Measurements from ENCODE around the gene DENND6A. TPM values are rescaled to one million over a fixed set of nuclear protein-coding genes. Genes with fewer than 3 reads are reported as not detected.
"Not testable (repeated sequence)": the region's sequence is repeated elsewhere in the genome, so short reads cannot be mapped to it uniquely, and the experiment has no call there.

DENND6A gene
- total RNA-seq, 1 donor from 2014 or later, result 21.5 TPM

DNA sequence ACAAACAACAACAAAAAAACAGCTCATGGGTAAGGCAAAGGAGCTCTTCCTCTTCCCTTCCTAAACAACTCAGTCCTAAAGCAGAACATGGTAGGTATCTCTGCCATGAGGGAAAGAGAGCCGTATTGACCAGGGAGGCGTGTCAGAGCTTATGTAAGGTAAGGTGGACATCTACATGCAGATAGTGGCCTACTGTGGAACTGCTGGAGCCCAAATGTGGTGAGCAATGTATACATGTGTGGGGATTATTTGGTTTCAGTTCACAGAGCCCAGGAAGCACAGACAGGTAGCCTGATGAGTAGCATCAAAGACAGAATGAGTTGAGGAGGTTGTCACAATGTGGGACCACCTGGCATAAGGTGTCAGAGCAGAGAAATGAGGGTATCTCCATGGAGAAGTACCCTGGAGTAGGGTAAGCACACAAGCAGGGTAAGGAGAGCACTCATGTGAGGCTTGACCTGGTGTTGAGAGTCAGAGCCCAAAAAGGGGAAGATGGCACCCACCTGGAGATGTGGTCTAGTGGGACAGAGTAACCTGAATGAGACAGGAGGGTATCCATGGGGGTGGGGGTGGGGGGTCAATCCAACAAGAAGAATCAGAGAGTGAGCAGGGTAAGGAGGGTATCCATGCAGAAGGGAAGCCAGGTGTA is 45.5 kb downstream of the DENND6A start:
- DNase-seq, result no peak
- peak overlapping the region; percentile 47 for H3K27ac Mint-ChIP-seq
- ChIA-PET POLR2A (interaction anchor here (0.7 kb wide), 1 partner anchor 50 kb away, joined by 3 read pairs; no protein-coding TSS in a partner anchor), CTCF (no interaction called here)
- no peak for ATAC-seq (ENCODE audit: low read depth)
- no peak overlapping the region for H3K4me3 Mint-ChIP-seq
- intact Hi-C loops (cut with micrococcal nuclease), result no loop called here
- no peak for TF ChIP-seq CTCF (IDR thresholded peaks at IDR 0.05)
- H3K27me3 Mint-ChIP-seq, result no peaks in the 10 kb centered on the region
- peaks cover 12% of the 10 kb centered on the region for H3K9me3 Mint-ChIP-seq
- peaks cover 68% of the 10 kb centered on the region for H3K36me3 Mint-ChIP-seq (ENCODE audit: low read depth)
- H3K4me1 Mint-ChIP-seq, result peaks cover 10% of the 10 kb centered on the region

DNA sequence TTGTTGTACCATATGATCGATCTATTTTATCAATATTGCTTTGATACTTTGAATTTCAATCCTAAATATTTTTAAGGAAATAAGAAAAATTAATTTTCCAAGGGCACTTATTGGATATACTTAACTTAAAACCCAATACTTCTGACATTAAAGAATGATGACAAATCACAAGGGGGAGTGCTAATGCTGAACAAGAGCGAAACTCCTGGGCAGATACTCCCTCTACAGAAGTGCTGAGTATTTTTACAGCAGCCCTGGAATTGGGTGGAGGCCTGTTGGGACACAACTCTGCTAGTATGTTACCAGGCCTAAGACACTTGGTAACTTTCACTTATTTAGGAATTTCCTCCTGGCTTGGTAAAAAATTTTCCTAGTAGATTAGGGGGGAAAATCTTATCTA is 46.2 kb downstream of the DENND6A start:
- CTCF ChIA-PET, result no interaction called here
- no peak for DNase-seq
- ATAC-seq (ENCODE audit: low read depth), result no peak

GRCh38 chr3:57644740-57645139 is 48.1 kb downstream of the DENND6A start:
- H3K27me3 Mint-ChIP-seq, result no peaks in the 10 kb centered on the region
- H3K4me3 Mint-ChIP-seq, result no peak overlapping the region
- H3K27ac Mint-ChIP-seq, result no peak overlapping the region
- no peak for TF ChIP-seq CTCF (IDR thresholded peaks at IDR 0.05)
- peaks cover 63% of the 10 kb centered on the region for H3K36me3 Mint-ChIP-seq (ENCODE audit: low read depth)
- ATAC-seq (ENCODE audit: low read depth), result no peak
- POLR2A ChIA-PET, result no interaction called here
- no peak for DNase-seq
- intact Hi-C loops (cut with micrococcal nuclease), result no loop called here
- H3K4me1 Mint-ChIP-seq, result peaks cover 10% of the 10 kb centered on the region
- CTCF ChIA-PET, result interaction anchor here (1.5 kb wide), 1 partner anchor 181 kb away, joined by 5 read pairs; no protein-coding TSS in a partner anchor
- H3K9me3 Mint-ChIP-seq, result peaks cover 12% of the 10 kb centered on the region

More for the DNA sequence above, 46.2 kb downstream of the DENND6A start:
- intact Hi-C loops (cut with micrococcal nuclease), result no loop called here
- no peak for TF ChIP-seq CTCF (IDR thresholded peaks at IDR 0.05)
- Mint-ChIP-seq H3K36me3 (ENCODE audit: low read depth) (peaks cover 68% of the 10 kb centered on the region), H3K27me3 (no peaks in the 10 kb centered on the region), H3K4me3 (no peak overlapping the region), H3K9me3 (peaks cover 12% of the 10 kb centered on the region), H3K4me1 (peaks cover 10% of the 10 kb centered on the region), H3K27ac (peak overlapping the region; percentile 4)
- POLR2A ChIA-PET, result no interaction called here

GRCh38 chr3:57637391-57637790 is 55.5 kb downstream of the DENND6A start:
- DNase-seq, result no peak
- ATAC-seq (ENCODE audit: low read depth), result no peak
- H3K36me3 Mint-ChIP-seq (ENCODE audit: low read depth), result peaks cover 63% of the 10 kb centered on the region
- CTCF ChIA-PET, result no interaction called here
- no peaks in the 10 kb centered on the region for H3K27me3 Mint-ChIP-seq
- no peaks in the 10 kb centered on the region for H3K4me1 Mint-ChIP-seq
- H3K9me3 Mint-ChIP-seq, result no peaks in the 10 kb centered on the region
- intact Hi-C loops (cut with micrococcal nuclease), result no loop called here
- H3K27ac Mint-ChIP-seq, result no peak overlapping the region
- POLR2A ChIA-PET, result no interaction called here
- TF ChIP-seq CTCF (IDR thresholded peaks at IDR 0.05), result no peak
- H3K4me3 Mint-ChIP-seq, result no peak overlapping the region

GRCh38 chr3:57634259-57634658 is 58.6 kb downstream of the DENND6A start:
- H3K4me3 Mint-ChIP-seq; DNase-seq; ATAC-seq (ENCODE audit: low read depth); POLR2A ChIA-PET; H3K4me1 Mint-ChIP-seq; H3K9me3 Mint-ChIP-seq; CTCF ChIA-PET; intact Hi-C loops (cut with micrococcal nuclease); H3K27me3 Mint-ChIP-seq; H3K27ac Mint-ChIP-seq: not testable (repeated sequence)
- H3K36me3 Mint-ChIP-seq (ENCODE audit: low read depth), result peaks cover 68% of the 10 kb centered on the region

DNA sequence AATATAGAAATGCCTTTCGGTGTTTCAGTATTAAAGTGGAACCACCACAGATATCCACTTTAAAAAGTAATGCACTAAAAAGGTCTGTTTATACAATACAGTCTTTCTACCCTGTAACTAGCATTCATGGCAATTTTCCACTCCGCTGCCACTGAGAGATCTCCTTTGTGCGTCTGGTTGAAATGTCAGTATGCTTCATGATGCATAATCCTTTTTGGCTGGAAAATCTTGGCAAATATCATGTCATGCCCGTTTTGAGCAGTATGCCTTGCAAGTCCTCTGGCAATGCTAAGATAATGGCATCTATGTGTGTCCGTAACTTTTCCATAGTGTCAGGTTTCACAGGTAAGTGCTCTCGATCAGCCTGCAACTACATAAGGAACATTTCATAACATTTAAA is 64.9 kb downstream of the DENND6A start:
- H3K27ac Mint-ChIP-seq, result no peak overlapping the region
- CTCF ChIA-PET, result no interaction called here
- POLR2A ChIA-PET, result interaction anchor here (0.6 kb wide), 1 partner anchor 13 kb away, joined by 7 read pairs; no protein-coding TSS in a partner anchor
- no peak overlapping the region for H3K4me3 Mint-ChIP-seq
- H3K9me3 Mint-ChIP-seq, result no peaks in the 10 kb centered on the region
- peaks cover 71% of the 10 kb centered on the region for H3K36me3 Mint-ChIP-seq (ENCODE audit: low read depth)
- no peak for TF ChIP-seq CTCF (IDR thresholded peaks at IDR 0.05)
- intact Hi-C loops (cut with micrococcal nuclease), result no loop called here
- no peak for ATAC-seq (ENCODE audit: low read depth)
- no peaks in the 10 kb centered on the region for H3K4me1 Mint-ChIP-seq
- DNase-seq, result no peak
- no peaks in the 10 kb centered on the region for H3K27me3 Mint-ChIP-seq
